GM21576 (cell line): ENCODE measurements around the gene TFPI.
"Not testable (repeated sequence)": the region's sequence is repeated elsewhere in the genome, so short reads cannot be mapped to it uniquely, and the experiment has no call there.

Experiments
- ATAC-seq: cut with Tn5 transposase; IDR thresholded peaks from one replicate; pipeline ENCODE4 v1.9.1; 2021; ENCODE audit warnings: mild to moderate bottlenecking, moderate library complexity; ENCODE audit not compliant: unreplicated experiment

Gene TFPI

DNA sequence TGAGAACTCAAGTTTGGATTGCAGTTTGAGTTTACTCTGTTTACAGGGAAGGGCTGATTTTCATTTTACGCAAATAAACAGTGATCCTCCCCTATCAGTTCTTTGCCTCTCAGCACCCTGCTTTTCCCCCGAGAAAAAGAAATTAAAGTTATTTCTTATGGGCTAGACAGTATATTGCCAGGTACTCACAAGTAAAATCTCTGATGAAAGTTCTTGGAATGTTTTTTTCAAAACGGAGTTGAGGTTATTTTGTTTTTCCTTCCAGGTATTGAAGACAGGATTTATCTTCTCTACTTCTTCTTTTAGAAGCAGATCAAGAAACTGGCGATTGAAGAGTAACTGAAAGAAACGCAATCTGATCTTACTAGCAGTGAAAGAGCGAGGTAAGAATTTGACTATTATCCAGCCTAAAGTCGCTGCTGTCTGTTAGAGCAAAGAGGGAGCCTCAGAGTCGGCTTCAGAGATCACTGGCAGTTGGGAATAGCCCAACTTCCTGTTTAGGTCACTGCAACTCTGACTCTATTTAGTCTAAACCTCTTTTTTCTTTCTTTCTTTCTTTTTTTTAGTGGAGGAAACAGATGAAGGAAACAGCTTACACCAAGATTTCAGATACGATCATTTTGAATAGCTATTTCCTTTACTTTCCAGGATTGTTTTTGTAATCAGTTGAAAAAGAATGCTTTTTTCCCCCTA, at the start of gene TFPI:
TSS of gene TFPI (minus strand) at position 425 of the 693 bp plus-strand sequence. CDS start 50,667 bp downstream, outside the sequence.
- ATAC-seq, result no peak

- no peak for ATAC-seq
Measured at GRCh38 chr2:187594801-187595200, 40.6 kb upstream of the TFPI start.

DNA sequence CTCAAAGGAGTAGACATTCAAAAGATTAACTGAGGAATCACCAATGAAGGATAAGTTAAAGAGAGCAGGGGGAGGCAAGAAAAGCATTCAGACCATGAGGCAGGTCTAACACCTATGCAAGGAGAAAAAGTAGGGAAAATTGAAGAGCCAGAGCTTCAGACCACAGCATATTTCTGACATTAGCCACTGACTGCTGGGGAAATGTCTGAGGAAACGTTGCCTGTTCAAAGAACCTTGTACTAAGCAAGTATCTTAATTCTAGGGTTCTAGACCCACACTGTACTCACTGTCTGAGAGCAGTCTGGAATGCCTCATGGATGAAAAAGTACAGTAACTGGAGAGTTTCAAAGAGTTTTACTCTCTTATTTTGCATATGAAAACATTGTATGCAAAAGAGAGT, 39.5 kb upstream of the TFPI start:
- no peak for ATAC-seq

DNA sequence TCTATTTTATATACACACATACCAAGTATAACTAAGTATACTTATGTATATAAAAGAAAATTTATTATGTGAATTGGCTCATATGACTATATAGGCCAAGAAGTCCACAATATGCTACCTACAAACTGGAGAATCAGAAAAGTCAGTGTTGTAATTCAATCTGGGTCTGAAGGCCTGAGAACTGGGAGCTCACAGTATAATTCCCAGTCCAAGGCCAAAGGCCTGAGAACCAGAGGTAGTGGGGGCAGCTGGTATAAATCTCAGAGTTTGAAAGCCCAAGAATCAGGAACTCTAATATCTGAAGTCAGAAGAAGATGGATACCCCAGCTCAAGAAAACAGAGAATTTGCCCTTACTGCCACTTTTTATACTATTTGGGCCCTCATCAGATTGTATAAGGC, 38.9 kb upstream of the TFPI start:
- no peak for ATAC-seq

- no peak for ATAC-seq
Measured at GRCh38 chr2:187590175-187590574, 35.9 kb upstream of the TFPI start.

DNA sequence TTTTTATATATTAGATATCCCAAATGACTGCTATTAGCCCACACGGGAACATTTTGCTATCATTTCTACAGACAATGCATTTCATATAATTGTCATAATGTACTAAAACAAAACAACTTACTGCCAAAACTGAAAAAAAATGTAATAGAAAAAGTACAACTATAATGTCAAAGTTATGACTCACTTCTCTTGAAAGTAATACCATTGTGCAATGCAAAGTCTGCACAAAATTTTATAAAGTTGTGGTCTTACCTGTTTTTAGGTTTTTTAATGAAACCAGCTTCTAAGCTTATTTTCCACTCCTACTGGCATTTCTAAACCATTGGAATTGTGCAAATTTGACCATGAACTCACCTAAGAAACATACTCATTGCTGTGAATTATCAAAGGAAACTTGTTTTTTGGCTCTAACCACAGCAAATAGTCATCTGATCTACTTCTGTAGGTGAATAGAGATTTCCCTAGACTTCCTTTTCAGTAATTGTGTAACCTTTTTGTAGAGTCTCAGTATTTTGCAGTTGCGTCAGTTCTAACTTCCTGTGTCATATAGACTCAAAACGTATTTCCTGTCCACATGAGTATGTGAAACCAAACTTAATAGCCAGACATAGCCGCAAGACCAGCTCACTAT, 31.9 kb upstream of the TFPI start:
- peak; percentile 90 for ATAC-seq

- ATAC-seq, result no peak
Measured at GRCh38 chr2:187581125-187581896, 27.1 kb upstream of the TFPI start.

DNA sequence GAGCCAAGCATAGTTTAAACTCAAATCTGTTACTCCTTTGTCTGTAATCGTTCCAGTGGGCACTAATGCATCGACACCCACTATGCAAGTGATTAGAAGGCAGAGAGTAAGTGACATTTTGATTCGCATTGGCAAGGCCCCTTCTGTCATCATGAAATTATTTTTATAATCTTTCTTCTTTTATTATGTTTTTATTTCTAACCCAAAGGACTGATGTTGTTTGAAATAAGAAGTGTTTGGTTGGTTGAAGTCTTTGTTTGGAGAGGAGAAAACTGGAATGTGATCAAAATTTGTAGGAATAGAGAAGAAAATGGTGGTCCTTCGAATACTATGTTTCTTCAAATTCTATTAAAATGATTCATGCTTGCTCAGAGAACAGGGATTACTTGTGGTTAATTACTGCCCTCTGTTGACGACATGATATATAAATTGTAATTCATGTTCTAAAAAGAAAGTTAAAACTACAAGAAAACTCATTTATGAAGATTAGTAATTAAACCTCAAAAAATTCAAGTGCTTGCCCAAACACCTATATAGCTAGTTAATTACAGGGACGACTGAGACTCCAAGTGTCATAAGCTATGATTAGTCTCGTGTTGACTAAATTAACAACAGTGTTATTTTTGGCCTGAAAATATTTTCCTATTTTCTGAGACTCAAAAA, 26.4 kb upstream of the TFPI start:
- peak; percentile 42 for ATAC-seq

DNA sequence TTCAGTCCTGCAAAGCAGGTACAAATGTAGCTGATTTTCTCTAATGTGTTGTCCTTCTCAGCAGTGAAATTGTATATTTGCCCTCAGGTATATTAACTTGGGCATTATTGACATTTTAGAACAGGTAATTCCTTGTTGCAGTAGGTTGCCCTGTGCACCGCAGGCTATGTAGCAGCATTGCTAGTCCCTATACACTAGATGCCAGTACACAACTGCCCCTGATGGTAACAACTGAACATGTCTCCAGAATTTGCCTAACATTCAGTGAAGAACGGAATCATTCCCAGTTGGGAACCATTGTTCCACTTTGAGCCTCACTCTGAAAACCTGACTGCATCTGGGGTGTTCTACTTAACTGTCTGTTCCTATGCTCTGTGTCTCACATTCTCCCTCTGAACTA, 23.1 kb upstream of the TFPI start:
- ATAC-seq, result no peak

DNA sequence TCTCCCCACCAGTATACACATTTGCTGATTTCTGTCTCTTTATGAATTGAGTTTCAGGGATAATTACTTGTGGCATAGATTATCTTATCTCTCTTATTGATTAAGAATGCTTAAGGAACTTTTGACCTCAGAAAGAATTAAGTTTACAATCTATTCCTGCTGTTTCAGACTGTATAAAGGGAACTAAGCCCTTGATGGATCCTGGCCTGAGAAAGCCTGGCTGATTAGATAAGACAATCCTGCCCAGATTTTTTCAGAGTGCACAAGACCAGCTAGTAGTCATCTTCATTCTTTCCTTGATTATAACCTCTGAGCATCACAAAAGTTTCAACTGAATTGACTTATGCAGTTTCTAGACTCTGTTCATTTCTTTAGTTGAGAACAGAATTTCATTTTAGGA, 22.7 kb upstream of the TFPI start:
- no peak for ATAC-seq

DNA sequence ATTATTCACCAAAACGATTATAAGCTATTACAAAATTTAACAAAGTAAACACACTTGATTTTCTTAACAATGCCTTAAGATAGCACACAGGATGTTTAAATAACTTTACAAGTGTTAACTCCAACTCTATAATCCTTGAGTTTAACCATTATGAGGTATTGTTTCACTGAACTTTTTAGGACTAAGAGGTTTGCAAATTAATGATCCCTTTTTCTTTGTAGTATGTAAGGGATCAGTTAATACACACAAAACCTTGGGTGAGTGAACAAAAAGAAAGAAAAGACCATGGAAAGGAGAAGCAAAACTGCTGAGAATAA, 21.5 kb upstream of the TFPI start:
- ATAC-seq, result no peak

- ATAC-seq, result no peak
Measured at GRCh38 chr2:187574969-187575750, 20.9 kb upstream of the TFPI start.

DNA sequence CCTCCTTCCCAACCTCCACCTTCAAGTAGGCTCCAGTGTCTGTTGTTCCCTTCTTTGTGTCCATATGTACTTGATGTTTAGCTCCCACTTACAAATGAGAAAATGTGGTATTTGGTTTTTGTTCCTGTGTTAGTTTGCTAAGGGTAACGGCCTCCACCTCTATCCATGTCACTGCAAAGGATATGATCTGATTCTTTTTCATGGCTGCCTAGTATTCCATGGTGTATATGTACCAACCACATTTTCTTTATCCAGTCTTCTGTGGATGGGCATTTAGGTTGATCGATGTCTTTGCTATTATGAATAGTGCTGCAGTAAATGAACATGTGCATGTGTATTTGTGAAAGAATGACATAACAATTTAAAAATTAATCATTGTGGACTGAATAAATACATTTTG, 19.5 kb upstream of the TFPI start:
- no peak for ATAC-seq

DNA sequence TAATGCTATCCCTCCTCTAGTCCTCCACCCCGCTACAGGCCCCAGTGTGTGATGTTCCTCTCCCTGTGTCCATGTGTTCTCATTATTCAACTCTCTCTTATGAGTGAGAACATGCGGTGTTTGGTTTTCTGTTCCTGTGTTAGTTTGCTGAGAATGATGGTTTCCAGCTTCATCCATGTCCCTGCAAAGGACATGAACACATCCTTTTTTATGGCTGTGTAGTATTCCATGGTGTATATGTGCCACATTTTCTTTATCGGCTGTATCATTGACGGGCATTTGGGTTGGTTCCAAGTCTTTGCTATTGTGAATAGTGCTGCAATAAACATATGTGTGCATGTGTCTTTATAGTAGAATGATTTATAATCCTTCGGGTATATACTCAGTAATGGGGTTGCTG, 17.8 kb upstream of the TFPI start:
- not testable (repeated sequence) for ATAC-seq

DNA sequence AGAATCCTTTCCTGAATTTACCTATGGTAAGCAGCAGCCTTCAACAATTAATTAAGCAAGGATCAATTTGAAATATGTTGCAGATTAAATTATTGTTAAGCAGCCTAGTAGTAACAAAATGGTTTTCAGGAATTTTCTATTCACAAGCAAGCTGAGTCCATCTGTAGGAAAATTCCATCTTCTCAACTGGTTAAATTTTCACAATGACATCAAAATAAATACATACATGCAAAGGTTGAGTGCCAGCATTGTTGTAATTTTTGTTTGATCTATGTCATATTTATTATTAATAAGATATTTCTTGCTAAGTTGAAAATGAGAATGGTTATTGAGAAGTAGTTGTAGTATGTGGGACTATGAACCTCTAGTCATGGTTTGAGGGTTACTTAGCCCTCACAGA, 15.3 kb upstream of the TFPI start:
- ATAC-seq, result no peak

GRCh38 chr2:187569042-187569441, 14.8 kb upstream of the TFPI start:
- ATAC-seq, result no peak

GRCh38 chr2:187567126-187567525, 12.9 kb upstream of the TFPI start:
- no peak for ATAC-seq

- ATAC-seq, result no peak
Measured at GRCh38 chr2:187566712-187567111, 12.5 kb upstream of the TFPI start.

GRCh38 chr2:187566266-187566665, 12.0 kb upstream of the TFPI start:
- no peak for ATAC-seq

GRCh38 chr2:187565618-187566017, 11.4 kb upstream of the TFPI start:
- ATAC-seq, result not testable (repeated sequence)

DNA sequence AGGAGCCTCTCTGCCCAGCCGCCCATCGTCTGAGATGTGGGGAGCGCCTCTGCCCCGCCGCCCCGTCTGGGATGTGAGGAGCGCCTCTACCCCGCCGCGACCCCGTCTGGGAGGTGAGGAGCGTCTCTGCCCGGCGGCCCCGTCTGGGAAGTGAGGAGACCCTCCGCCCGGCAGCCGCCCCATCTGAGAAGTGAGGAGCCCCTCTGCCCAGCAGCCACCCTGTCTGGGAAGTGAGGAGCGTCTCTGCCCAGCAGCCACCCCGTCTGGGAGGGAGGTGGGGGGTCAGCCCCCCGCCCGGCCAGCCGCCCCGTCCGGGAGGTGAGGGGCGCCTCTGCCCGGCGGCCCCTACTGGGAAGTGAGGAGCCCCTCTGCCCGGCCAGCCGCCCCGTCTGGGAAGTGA, 2.3 kb upstream of the TFPI start:
- not testable (repeated sequence) for ATAC-seq
